A549 (cell line): ENCODE data around the gene NANOS2. TPM values are rescaled to one million over a fixed set of nuclear protein-coding genes. Genes with fewer than 3 reads are reported as not detected.

Source experiments
- ATAC-seq, 2 experiments: fragments of 200-7000 bp in 1 of 2; fragments of >200 bp in 1 of 2; cut with Nextera tagmentation in 1 of 2; cut with Tn5 transposase in 1 of 2; 3 replicates each; pipeline versions ENCODE4 v1.8.0 to v1.9.1; 2018 to 2020; ENCODE audit warnings: mild to moderate bottlenecking in 1 of 2, moderate library complexity in 1 of 2
- CTCF ChIA-PET: fragments of 300-600 bp; sonication (Branson Sonifier 250); formaldehyde crosslinking; extraction: SDS; loops from one replicate; lab custom pipeline; 2021; ENCODE audit warnings: antibody characterized with exemption, inconsistent platforms; lab: Yijun Ruan, JAX
- POLR2A ChIA-PET: fragments of 350-600 bp; formaldehyde crosslinking; extraction: SDS; loops from one replicate; lab custom pipeline; 2021; ENCODE audit warnings: antibody characterized with exemption, inconsistent platforms; lab: Yijun Ruan, JAX
- DNase-seq, 2 experiments: peaks; one replicate each; pipeline versions ENCODE4 v3.0.0 to v3.0.0-alpha.2; 2011 to 2016; ENCODE audit warnings: low read depth in 1 of 2, low spot score in 1 of 2
- FAIRE-seq: peaks from 2 replicates; lab custom pipeline; 2011; peaks lifted over from hg19 to GRCh38; lab: Jason Lieb, UNC
- H3K27ac ChIP-seq, 2 experiments: fragments of >200 bp; sonication (Bioruptor Twin); formaldehyde crosslinking; 3 replicates each; pipeline ENCODE4 v1.5.1; 2016 to 2017
- H3K4me1 ChIP-seq: fragments of >200 bp; sonication (Bioruptor Twin); formaldehyde crosslinking; 3 replicates; pipeline ENCODE4 v1.6.1; 2016
- H3K4me2 ChIP-seq: fragments of >200 bp; sonication (Bioruptor Twin); formaldehyde crosslinking; 3 replicates; pipeline ENCODE4 v1.6.1; 2016
- H3K4me3 ChIP-seq: fragments of >200 bp; sonication (Bioruptor Twin); formaldehyde crosslinking; 3 replicates; pipeline ENCODE4 v1.5.1; 2016
- H3K9me3 ChIP-seq: fragments of >200 bp; sonication (Bioruptor Twin); formaldehyde crosslinking; 3 replicates; pipeline ENCODE4 v1.6.1; 2016
- BCL3 ChIP-seq: fragments of >200 bp; sonication (Bioruptor Twin); formaldehyde crosslinking; IDR thresholded peaks from 3 replicates; pipeline ENCODE4 v1.6.1; 2016
- EP300 ChIP-seq, 2 experiments: fragments of >200 bp; sonication (Bioruptor Twin); formaldehyde crosslinking; IDR thresholded peaks; 2 replicates in 1 of 2; 3 replicates in 1 of 2; pipeline ENCODE4 v1.6.1; 2016 to 2017
- ESRRA ChIP-seq: fragments of 150-350 bp; IDR thresholded peaks from 2 replicates; pipeline ENCODE4 v1.6.1; 2014; ENCODE audit warnings: mild to moderate bottlenecking, low read length, borderline replicate concordance
- FOSB ChIP-seq: fragments of 250-450 bp; sonication (Bioruptor Pico); IDR thresholded peaks from 2 replicates; pipeline ENCODE4 v1.5.0; 2020; ENCODE audit warnings: mild to moderate bottlenecking, moderate library complexity
- HOXA7 ChIP-seq: fragments of 250-450 bp; sonication (Bioruptor Pico); IDR thresholded peaks from 2 replicates; pipeline ENCODE4 v1.5.0; 2020; ENCODE audit warnings: mild to moderate bottlenecking, moderate library complexity
- MAFK ChIP-seq: fragments of 450-650 bp; IDR thresholded peaks from 2 replicates; pipeline ENCODE4 v1.6.1; 2014; ENCODE audit not compliant: partially characterized antibody
- MAX ChIP-seq: IDR thresholded peaks from 2 replicates; pipeline ENCODE4 v1.6.1; 2012
- NPAS2 ChIP-seq: fragments of 250-450 bp; sonication (Bioruptor Pico); IDR thresholded peaks from 2 replicates; pipeline ENCODE4 v1.8.0; 2022; ENCODE audit warnings: mild to moderate bottlenecking, moderate library complexity, borderline replicate concordance
- NR3C1 ChIP-seq: fragments of >200 bp; sonication (Bioruptor Twin); formaldehyde crosslinking; IDR thresholded peaks from 3 replicates; pipeline ENCODE4 v1.6.1; 2017
- PBX3 ChIP-seq: IDR thresholded peaks from 2 replicates; pipeline ENCODE4 v1.6.1; 2012
- PHF8 ChIP-seq: fragments of 200-600 bp; sonication (generic); IDR thresholded peaks from 2 replicates; pipeline ENCODE4 v1.6.1; 2016; ENCODE audit warnings: low read depth, mild to moderate bottlenecking, antibody characterized with exemption, moderate library complexity, borderline replicate concordance
- POLR2AphosphoS2 ChIP-seq: conservative IDR thresholded peaks from 2 replicates; pipeline ENCODE4 v1.6.1; 2012; ENCODE audit warnings: low read length, improper control_type of control experiment, inconsistent platforms
- RCOR1 ChIP-seq: fragments of 150-350 bp; IDR thresholded peaks from 2 replicates; pipeline ENCODE4 v1.6.1; 2014; ENCODE audit warnings: antibody characterized with exemption, low read length, low read depth
- RNF2 ChIP-seq: fragments of 200-600 bp; sonication (generic); IDR thresholded peaks from 2 replicates; pipeline ENCODE4 v1.6.1; 2016; ENCODE audit warnings: low read depth, mild to moderate bottlenecking, antibody characterized with exemption, moderate library complexity, borderline replicate concordance
- SMC3 ChIP-seq: fragments of >200 bp; sonication (Bioruptor Twin); formaldehyde crosslinking; IDR thresholded peaks from 3 replicates; pipeline ENCODE4 v1.6.1; 2018; ENCODE audit warnings: inconsistent platforms
- SREBF2 ChIP-seq: fragments of 450-650 bp; IDR thresholded peaks from 2 replicates; pipeline ENCODE4 v1.6.1; 2014; ENCODE audit warnings: mild to moderate bottlenecking, moderate library complexity
- TFCP2L1 ChIP-seq: fragments of 250-450 bp; sonication (Bioruptor Pico); IDR thresholded peaks from 2 replicates; pipeline ENCODE4 v1.5.0; 2021; ENCODE audit warnings: mild to moderate bottlenecking
- ZC3H11A ChIP-seq: fragments of 450-650 bp; IDR thresholded peaks from 2 replicates; pipeline ENCODE4 v1.6.1; 2014; ENCODE audit warnings: antibody characterized with exemption, mild to moderate bottlenecking
- ZNF302 ChIP-seq: fragments of 250-450 bp; sonication (Bioruptor Pico); IDR thresholded peaks from 2 replicates; pipeline ENCODE4 v1.9.0; 2021; ENCODE audit warnings: inconsistent platforms, mild to moderate bottlenecking, moderate library complexity
- whole genome bisulfite sequencing: methylation state at CpG from one replicate; pipeline ENCODE4 v1.1.6; 2017; ENCODE audit errors: missing lambda C conversion rate; 5-methylcytosine and 5-hydroxymethylcytosine counted together
- polyA plus RNA-seq, 4 experiments: library from polyadenylated mRNA; depleted of rRNA in 3 of 4; stranded (reverse); fragments of >200 nt; fragmentation: RNase III in 1 of 4; extraction: RNeasy Plus Mini Kit Qiagen cat#74134 plus additional on column Dnase treatment in 1 of 4; gene quantifications; 2 replicates in 3 of 4; 3 replicates in 1 of 4; pipeline ENCODE4 v1.2.3, GENCODE V29; 2011 to 2017
- TF ChIP-seq, protein P1 (sequence below): fragments of >200 bp; sonication (Bioruptor Twin); formaldehyde crosslinking; IDR thresholded peaks from 3 replicates; pipeline ENCODE4 v1.5.1; 2016

The NANOS2 gene
- polyA plus RNA-seq, 2 of the 4 experiments (the other 2 are of a cell fraction), result not detected

DNA sequence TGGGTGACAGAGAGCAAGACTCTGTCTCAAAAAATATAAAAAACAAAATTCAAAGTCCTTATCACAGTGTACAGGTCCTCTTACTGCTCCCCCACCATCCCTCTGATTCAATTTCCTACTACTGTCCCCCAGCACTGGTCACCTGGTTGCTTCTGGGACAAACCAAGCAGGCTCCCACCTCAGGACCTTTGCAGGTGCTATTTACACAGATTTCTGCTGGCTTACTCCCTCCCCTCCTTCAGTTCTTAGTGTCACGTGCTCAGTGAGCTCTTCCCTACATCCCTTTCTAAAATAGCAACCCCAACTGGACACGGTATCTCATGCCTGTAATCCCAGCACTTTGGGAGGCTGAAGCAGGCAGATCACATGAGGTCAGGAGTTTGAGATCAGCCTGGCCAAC, 34.6 kb downstream of the NANOS2 start:
- WGBS, result 81% methylated on average over 2 of the region's 2 CpGs
- Histone ChIP-seq H3K4me2 (no peak overlapping the region), H3K9me3 (no peaks in the 10 kb centered on the region), H3K27ac (peak overlapping the region in 1 of 2 experiments; percentile 95; a peak in 2 of 6 replicates), H3K4me3 (no peak overlapping the region), H3K4me1 (peaks cover 36% of the 10 kb centered on the region)
- FAIRE-seq, result no peak
- ATAC-seq, result no peak
- CTCF ChIA-PET, result interaction anchor here (1.1 to 12.8 kb wide), 5 partner anchors 12 to 155 kb away, joined by 3 to 315 read pairs (median 3); partner anchors contain the start of genes FOXA3, MYPOP, RSPH6A and SYMPK
- no peak for TF ChIP-seq PHF8
- no peak for TF ChIP-seq PBX3
- TF ChIP-seq RNF2, result no peak
- no peak for TF ChIP-seq HOXA7
- TF ChIP-seq ZNF302 (CRISPR knock-in tag), result no peak
- TF ChIP-seq, protein P1, sequence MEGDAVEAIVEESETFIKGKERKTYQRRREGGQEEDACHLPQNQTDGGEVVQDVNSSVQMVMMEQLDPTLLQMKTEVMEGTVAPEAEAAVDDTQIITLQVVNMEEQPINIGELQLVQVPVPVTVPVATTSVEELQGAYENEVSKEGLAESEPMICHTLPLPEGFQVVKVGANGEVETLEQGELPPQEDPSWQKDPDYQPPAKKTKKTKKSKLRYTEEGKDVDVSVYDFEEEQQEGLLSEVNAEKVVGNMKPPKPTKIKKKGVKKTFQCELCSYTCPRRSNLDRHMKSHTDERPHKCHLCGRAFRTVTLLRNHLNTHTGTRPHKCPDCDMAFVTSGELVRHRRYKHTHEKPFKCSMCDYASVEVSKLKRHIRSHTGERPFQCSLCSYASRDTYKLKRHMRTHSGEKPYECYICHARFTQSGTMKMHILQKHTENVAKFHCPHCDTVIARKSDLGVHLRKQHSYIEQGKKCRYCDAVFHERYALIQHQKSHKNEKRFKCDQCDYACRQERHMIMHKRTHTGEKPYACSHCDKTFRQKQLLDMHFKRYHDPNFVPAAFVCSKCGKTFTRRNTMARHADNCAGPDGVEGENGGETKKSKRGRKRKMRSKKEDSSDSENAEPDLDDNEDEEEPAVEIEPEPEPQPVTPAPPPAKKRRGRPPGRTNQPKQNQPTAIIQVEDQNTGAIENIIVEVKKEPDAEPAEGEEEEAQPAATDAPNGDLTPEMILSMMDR, result no peak
- no peak for TF ChIP-seq EP300 (IDR thresholded peaks at IDR 0.05)
- no peak for TF ChIP-seq ESRRA
- TF ChIP-seq POLR2AphosphoS2, result no peak
- TF ChIP-seq FOSB (CRISPR knock-in tag), result no peak
- no peak for TF ChIP-seq RCOR1
- TF ChIP-seq TFCP2L1, result no peak
- TF ChIP-seq NPAS2 (CRISPR knock-in tag), result no peak
- TF ChIP-seq SREBF2, result no peak
- no peak for TF ChIP-seq BCL3
- no peak for TF ChIP-seq ZC3H11A
- DNase-seq, result no peak
- POLR2A ChIA-PET, result interaction anchor here (0.6 kb wide), 1 partner anchor 16 kb away, joined by 3 read pairs; the partner anchor contains the start of gene FOXA3

DNA sequence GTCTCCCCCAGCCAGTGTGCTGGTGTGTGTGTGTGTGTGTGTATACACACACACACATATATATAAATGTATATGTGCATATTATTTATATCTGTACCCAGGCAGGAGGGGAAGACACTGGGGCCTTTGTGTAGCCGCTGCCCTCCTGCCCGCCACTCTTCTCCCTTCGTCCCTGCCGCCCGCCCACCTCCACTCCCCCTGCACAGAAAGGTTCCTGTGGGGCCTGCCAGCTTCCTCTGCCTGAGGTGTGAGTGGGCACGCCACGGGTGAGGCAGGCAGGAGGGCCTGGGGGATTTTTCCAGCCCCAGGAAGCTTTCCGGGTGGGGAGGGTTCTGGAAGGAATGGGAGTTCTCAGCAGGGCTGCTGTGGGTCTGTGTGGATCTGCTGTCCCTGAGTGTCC, 35.5 kb downstream of the NANOS2 start:
- peak overlapping the region in 1 of 2 experiments; percentile 25; a peak in 3 of 6 replicates for H3K27ac ChIP-seq
- peaks cover 28% of the 10 kb centered on the region for H3K4me1 ChIP-seq
- POLR2A ChIA-PET, result no interaction called here
- ATAC-seq (no peak), DNase-seq (no peak), FAIRE-seq (no peak)
- WGBS, result 93% methylated on average over 8 of the region's 8 CpGs
- H3K9me3 ChIP-seq, result no peaks in the 10 kb centered on the region
- no peak overlapping the region for H3K4me3 ChIP-seq
- H3K4me2 ChIP-seq, result no peak overlapping the region
- CTCF ChIA-PET, result interaction anchor here (0.7 to 12.8 kb wide), 5 partner anchors 11 to 154 kb away, joined by 3 to 315 read pairs (median 3); partner anchors contain the start of genes FOXA3, RSPH6A and SYMPK
- no peak for TF ChIP-seq MAFK
- TF ChIP-seq SMC3, result no peak
- TF ChIP-seq MAX, result no peak
- TF ChIP-seq NR3C1, result no peak
- TF ChIP-seq, all 56 proteins: peak for 0
